Posterior vena cava (tissue), 2 donors: ENCODE results near the gene MDFI. TPM values are rescaled to one million over a fixed set of nuclear protein-coding genes. Genes with fewer than 3 reads are reported as not detected.

Source experiments
- DNase-seq: peaks from one replicate; pipeline ENCODE4 v3.0.0-alpha.2; 2020; ENCODE audit warnings: low spot score
- intact Hi-C, 2 donors: fragments of 100-400 bp; cut with DNase I; formaldehyde crosslinking; loops; one replicate each; pipeline versions ENCODE4 v1.14.1 to v1.14.2; 2022 to 2023
- microRNA-seq, 2 donors: library from miRNA; unstranded; fragments of <30 nt; microRNA quantifications; one replicate each; pipeline ENCODE4 v1.2.0, GENCODE V29; 2020 to 2021; ENCODE audit warnings: borderline microRNAs expressed in 2 of 2
- total RNA-seq, 2 donors: library from RNA; stranded (reverse); fragmentation: NEBNext Ultra II Directional; extraction: Animal tissue kit (Norgen Biotek cat#: 25700); gene quantifications; one replicate each; pipeline ENCODE4 v1.2.1, GENCODE V29; 2021
- donor health status: DM: yes; HTN: yes; CAD: no.
- donor health status: DM: yes; HTN: yes; CAD: no.

The MDFI gene
- total RNA-seq, 2 donors from 2014 or later = 5.4 to 6.5 TPM

DNA sequence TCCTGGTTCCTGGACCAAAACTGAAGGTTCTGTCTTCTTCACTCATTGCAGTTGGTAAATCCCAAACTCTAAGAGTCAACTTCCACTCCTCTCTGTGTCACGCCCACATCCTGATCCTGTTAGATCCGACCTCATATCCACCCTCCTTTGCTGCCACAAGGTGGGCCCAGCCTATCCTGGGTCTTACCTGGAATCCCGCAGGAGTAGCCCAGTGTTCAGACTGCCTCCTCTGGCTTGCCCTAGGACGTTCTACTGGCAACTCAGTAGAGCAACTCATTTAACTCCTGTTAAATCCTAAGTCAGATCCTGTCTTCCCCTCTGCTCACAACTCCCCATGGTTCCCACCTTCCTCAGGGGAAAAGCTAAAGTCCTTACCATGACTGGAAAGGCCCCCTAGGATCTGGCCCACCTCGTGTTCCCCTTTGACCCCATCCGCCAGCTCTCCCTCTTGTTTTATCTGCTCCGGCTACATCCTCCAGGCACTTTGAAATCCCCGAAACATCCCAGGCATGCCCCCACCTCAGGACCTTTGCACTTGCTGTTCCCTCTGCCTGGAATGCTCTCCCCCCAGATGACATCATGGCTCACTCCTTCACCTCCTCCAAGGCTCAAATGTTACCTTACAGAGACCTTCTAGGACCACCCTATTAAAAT, 53.3 kb downstream of the MDFI start:
- intact Hi-C loops = no loop called here

DNA sequence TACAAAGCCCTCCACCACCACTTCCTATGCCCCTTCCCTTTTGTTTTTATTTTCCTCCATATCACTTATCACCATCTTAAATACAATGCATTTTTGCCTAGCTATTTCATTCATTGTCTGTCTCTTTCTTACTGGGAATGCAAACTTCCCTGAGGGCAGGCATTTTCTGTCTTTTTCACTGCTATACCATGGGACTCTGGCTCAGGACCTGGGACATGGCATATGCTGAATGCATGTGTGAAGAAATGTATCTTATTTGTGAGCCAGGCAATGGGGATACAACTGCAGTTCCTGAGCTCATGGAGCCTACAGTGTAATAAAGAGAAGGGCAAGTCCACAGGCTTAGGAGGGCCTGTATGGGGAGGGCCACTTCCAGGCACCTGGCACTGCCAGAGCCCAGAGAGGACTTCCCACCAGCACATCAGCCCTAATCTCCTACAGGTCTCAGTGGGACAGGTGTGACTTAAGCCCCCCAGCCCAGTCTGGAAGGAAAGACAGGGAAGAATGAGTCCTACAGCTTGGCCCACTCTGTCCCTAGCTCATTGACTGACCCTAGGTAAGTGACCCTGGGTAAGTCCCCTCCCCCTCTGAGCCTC, 53.9 kb downstream of the MDFI start:
- intact Hi-C loops = no loop called here
- peak; percentile 28 for DNase-seq

More for the DNA sequence above, 53.3 kb downstream of the MDFI start:
- DNase-seq = peak; percentile 53

DNA sequence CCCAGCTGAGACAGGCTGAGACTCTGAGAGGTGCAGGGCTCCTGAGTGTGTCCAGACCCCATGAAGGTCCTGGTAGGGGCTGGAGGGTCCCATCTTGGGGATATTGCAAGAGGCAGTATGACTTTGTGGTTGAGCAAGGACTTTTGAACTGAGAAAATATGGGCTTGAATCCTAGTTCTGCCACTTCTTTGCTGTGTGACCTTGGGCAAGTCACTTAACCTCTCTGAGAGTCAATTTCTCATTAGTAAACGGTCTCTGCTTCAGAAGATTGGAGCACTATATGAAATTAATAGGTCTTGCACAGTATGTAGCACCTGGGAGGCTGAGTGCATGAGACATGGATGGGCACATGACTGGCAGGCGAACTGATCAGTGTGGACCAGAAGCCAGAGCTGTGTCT, 54.5 kb downstream of the MDFI start:
- peak; percentile 29 for DNase-seq
- intact Hi-C loops = no loop called here

DNA sequence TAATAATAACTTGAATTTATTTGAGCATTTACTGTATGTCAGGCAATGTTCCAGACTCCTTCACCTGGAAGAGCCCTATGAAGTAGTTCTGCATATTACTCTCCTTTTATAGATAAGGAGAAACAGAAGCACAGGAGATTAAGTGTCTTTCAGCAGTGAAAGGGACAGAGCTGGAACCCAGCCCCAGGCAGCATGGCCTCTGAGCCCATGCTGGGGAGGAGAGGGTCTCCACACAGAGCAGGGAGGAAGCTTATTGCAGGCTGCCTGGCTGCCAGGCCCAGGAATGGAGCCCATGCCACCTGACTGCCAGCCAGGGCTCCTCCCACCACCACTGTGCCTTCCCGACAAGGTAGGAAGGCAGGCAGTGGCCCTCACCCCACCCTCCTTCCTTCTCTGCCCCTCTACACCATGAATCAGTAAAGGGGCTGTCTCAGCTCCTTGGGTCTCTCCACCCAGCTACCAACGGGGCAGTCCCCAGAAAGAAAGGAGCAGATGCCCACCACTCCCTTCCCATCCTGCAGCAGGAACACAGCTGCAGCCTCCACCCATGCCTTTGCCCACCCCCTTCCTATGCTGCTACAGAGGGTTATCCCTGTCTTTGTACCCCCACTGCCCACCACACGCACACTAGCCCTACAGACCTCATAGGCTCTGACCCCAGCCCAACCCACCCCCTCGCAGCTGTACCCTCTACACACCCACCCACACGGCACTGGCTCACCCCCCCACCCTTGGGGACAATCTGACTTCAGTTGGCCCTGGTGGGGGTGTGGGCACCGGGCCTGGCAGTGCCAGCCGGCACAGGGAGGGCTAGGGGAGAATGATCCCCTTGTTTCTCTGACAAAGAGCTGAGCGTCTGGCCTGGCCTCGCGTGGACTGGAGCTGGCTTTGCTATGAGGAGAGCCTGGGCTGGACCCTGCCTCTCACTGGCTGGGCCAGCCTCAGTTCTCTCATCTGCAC, 55.3 kb downstream of the MDFI start:
- no peak for DNase-seq
- intact Hi-C loops = no loop called here

DNA sequence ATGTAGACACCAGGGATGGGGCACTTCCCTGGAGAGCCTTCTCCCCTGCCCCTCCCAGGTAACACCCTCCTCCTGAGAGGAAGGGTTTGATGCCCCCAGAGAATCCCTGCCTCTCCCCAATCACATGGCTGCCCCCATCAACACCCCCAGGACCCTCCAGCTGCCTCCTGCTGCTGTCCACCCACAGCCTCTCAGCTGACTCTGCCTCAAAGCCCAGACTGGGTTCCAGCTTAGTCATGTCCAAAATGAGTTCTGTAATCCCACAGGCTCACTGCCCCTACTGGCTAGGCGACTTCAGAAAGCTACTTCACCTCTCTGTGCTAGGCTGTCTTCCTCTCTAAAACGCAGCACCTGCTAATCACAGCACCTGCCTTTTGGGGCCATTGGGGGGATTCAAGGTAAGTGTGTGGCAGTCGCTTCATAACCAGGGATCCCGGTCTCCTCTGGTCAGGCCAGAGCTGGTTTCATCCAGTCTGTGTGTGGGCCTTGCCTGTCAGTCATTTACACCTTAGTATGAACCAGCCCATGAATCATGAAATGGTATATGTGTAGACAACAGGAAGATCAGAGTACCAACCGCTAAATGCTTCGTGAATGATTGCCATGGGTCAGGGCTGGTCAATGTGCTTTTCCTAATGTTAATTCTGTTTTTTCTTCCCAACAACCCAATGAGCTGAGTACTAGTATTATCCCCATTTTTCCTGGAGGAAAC, 56.7 kb downstream of the MDFI start:
- DNase-seq = no peak
- intact Hi-C loops = no loop called here

DNA sequence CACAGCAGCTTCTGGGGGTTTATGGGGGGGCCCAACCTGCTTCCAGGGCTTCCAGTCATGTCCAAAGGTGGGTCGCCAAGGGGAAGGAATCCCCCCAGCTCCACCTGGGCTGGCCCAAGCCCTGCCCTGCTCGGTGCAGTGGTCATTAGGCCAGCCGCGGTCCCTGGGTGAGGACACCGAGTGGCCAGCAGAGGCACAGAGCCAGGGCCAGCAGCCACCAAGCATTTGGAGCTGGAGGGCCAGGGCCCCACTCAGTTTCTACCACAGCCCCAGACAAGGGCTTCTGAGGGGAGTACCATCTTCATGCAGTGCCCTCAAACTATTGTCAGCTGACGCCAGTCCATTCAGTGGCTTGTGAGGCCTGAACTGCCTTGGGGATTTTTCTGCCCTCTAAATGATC, 57.6 kb downstream of the MDFI start:
- DNase-seq = no peak
- intact Hi-C loops = no loop called here

DNA sequence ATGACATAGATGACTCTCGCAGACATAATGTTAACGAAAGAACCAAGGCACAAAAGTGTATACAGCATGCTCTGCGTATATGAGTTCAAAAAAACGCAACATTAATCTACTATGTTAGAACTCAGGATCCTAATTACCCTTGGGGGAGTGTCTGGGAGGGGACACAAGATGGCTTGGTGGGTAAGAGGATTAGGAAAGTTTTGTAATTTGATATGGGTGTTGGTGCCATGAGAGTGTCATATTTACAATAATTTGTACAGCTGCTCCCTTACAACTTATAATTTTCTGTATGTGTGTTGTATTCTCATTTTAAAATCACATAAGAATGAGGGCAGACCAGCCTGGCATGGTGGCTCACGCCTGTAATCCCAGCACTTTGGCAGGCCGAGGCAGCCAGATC, 58.5 kb downstream of the MDFI start:
- intact Hi-C loops = no loop called here
- DNase-seq = no peak

DNA sequence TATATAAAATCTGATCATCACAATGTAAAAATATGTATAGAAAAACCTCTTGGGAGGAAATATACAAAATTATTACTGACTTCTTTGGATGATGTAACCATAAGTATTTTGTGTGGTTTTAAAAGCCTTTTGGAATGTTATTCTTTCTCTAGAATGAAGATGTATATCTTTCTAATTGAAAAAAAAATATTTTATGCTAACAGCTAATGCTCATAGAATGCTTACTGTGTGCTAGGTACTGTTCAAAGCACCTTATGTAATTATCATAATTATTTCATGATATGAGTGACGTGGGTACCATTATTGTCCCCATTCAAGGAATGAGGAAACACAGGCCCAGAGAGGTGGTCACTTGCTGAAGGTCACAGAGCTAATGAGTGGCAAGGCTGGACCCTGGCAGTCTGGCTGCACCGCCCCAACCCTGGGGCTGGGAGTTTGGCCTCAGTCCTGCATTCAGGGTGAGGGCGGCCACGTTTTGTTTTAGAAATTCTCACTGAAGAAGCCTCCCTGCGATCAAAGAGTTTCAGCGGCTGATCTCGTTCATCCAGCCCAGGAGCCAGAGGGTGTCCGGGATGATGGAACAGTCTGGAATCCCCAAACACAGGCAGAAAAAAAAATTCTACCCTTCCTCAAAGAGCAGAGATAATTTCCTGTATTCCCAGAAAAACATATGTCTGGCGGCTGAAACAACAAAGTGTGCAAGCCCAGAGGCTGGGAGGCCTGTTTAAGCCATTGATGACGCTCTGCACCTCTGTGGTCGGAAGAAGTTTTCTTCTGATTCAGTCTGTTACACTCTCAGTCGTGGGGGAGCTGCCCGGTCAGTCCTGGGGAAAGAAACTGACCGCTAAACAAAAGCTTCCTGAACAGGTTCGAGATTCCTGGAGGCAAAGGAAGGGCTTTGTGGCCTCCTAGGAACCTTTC, 59.9 kb downstream of the MDFI start:
- intact Hi-C loops = no loop called here
- DNase-seq = no peak

DNA sequence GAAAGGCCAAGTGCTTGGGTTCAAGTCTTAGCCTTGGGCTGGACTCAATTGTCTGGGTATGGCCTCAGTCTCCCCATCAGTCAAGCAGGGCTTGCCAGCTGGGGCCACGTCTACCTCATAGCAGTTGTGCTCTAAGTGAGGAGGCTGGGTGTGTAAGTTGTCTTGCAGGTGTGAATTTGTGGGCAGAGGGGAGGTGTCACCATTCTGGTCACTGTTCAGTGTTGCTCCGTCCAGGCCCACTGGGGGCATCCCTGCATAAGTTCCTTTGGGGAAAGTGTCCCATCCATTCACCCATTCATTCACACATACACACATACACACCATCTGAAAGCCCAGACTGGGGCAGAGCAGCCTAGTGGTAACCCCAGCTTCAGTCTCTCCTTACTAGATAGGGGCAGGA, 60.8 kb downstream of the MDFI start:
- intact Hi-C loops = no loop called here

DNA sequence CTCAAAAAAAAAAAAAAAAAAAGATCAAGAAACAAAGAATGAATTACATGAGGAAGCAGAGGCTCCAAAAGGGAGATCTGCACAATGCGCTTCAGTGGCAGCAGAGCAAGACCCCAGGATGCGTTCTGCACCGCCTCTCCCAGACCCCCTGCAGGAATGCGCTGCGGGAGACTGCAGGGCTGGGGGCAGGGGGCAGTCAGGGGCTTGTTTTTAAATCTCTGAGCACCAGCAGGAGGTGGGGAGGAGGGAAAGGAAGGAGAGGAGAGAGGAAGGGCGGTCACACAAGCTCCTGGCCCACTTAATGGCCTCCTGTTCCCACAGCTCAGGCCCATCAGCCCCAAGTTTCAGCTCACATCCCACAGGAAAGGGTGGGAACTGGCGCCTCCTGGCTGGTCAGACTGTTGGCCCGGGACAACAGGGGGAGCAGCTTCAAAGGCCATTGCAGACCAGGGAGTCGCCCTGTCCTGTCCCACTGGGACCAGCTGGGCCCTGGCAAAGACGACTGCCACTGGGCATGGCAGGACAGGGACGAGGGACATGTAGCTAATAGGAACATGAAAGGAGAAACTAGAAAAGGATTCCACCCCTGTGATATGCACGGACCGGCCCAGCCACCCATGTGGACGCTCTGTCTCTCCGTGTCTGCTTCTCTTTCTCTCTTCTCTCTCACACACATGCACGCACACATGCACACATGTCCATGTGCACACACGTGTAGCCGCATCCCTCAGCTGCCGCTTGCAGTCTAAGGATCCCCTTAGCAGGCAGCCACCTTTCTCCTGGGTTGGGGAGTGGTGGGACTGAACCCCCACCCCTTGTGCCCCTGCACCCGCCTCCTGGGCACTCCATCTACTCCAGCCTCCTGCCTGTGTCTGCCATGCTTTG, 62.4 kb downstream of the MDFI start:
- intact Hi-C loops = no loop called here
- DNase-seq = no peak

More for the DNA sequence above, 60.8 kb downstream of the MDFI start:
- DNase-seq = no peak

DNA sequence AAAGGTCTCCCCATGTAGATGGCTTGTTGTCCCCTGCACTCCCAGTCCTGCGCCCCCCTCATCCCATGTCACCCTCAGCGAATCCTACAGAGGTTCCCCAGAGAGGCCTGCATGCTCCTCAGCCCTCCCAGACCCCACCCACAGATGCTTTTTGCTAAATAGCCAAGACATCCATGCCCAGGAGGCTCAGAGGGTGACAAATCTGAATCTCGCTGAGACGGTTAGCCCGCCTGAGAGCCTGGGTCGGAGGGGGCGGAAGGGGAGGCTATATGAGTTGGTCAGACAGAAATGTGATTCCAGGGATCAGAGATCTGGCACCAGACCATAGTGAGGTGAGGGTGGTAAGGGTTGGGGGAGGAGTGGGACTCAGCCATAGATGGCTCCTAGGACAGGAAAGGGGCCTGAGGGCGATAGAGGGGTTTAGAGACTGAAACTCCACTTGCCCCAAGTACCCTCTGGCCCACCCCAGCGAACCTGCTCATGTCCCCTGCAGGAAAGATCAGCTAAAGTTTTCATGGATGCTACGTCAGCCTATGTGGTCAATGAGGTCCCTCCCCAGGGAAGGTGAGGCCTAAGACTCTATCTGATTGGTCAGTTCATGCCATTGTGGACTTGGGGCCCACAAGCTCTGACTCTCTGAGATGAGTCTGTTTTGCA, 63.9 kb downstream of the MDFI start:
- intact Hi-C loops = no loop called here
- no peak for DNase-seq

DNA sequence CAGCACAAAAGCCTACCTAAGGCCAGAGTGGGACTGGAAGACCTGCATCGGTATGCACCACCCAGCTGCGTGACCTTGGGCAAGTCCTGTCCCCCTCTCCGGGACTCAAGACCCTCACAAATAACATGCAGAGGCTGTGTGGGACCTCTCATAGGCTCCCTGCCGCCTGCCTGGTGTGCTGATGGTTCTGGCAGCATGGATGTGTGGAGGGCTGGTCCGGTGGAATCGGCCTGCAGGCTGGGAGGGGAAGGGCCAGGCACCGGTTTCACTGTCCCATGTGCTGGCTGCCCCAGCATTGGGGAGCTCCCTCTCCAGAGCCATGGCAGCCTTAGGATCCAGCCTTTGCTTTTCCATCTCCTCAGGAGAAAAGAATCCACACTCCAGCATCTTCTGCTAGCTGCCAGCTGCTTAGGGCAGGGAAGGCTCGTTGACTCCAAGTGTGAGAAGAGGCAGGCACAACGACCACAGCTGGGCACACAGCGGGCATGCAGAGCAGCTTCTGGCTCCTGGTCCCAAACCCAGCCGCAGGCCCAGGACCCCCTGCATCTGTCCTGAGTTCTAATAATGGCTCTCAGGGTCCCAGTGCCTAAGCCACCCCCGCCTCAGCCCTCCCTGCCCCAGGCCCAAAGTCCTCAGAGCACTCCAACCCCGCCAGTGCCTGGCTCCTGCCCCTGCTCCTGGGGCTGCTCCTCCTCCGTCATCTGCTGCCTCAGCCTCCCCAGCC, 64.7 kb downstream of the MDFI start:
- intact Hi-C loops = no loop called here
- DNase-seq = no peak

Small RNAs within 50 kb of the gene (microRNA-seq; reads per million reads assigned to microRNA genes)
- gene MIR4641 = 0 reads per million in 2 donors

Other genes with a start within 250 kb of the MDFI start
- gene FOXP4, start 92.1 kb upstream of the MDFI start, total RNA-seq = 10 to 100 TPM; 16.8 to 26.9 TPM
- 10 to 100 TPM; 15.1 to 20.6 TPM for gene TFEB, start 97.1 kb downstream of the MDFI start, total RNA-seq
- not detected for gene PGC, start 108.9 kb downstream of the MDFI start, total RNA-seq
- 1 to 10 TPM; 4.0 to 4.2 TPM for gene FRS3, start 141.4 kb downstream of the MDFI start, total RNA-seq
- gene PRICKLE4, start 142.3 kb downstream of the MDFI start, total RNA-seq = 1 to 10 TPM; 1.4 to 5.8 TPM
- gene TOMM6, start 149.2 kb downstream of the MDFI start, total RNA-seq = 100 to 1,000 TPM in 1 of 2 donors, 10 to 100 TPM in 1; 84.2 to 101 TPM